Right atrium auricular region (tissue), 2 donors: ENCODE data around the gene CPXM2. TPM values are rescaled to one million over a fixed set of nuclear protein-coding genes. Genes with fewer than 3 reads are reported as not detected.

Source experiments
- DNase-seq: peaks from one replicate; pipeline ENCODE4 v3.0.0-alpha.2; 2019; ENCODE audit warnings: low spot score
- H3K27ac ChIP-seq, 2 donors: fragments of 200-600 bp; sonication (generic); 1 replicate in 1 of 2; 2 replicates in 1 of 2; pipeline ENCODE4 v1.5.1; 2016 to 2019
- H3K27me3 ChIP-seq, 2 donors: fragments of 200-600 bp; sonication (generic); one replicate each; pipeline versions ENCODE4 v1.5.1 to v1.6.0; 2017 to 2019
- H3K36me3 ChIP-seq: fragments of 200-600 bp; sonication (generic); one replicate; pipeline ENCODE4 v1.5.1; 2016
- H3K4me1 ChIP-seq, 2 donors: fragments of 200-600 bp; sonication (generic); one replicate each; pipeline versions ENCODE4 v1.5.1 to v1.6.0; 2017 to 2019
- H3K4me3 ChIP-seq, 2 donors: fragments of 200-600 bp; sonication (generic); 1 replicate in 1 of 2; 2 replicates in 1 of 2; pipeline ENCODE4 v1.5.1; 2017 to 2019; ENCODE audit warnings: mild to moderate bottlenecking in 1 of 2, moderate library complexity in 1 of 2
- H3K9me3 ChIP-seq, 2 donors: fragments of 200-600 bp; sonication (generic); one replicate each; pipeline ENCODE4 v1.5.1; 2019
- CTCF ChIP-seq, 2 donors: fragments of 200-600 bp; sonication (generic); IDR thresholded peaks; one replicate each; pipeline ENCODE4 v1.5.1; 2019; ENCODE audit warnings: antibody characterized with exemption in 2 of 2
- total RNA-seq, 2 donors: library from RNA; depleted of rRNA; stranded (reverse); fragments of >200 nt; gene quantifications; one replicate each; pipeline ENCODE4 v1.1.0, GENCODE V29; 2016

The CPXM2 gene
- total RNA-seq, 2 donors from 2014 or later, result 8.3 to 8.5 TPM

- H3K9me3 ChIP-seq, result no peaks in the 10 kb centered on the region
- H3K27ac ChIP-seq, result no peak overlapping the region
- no peaks in the 10 kb centered on the region for H3K27me3 ChIP-seq
- no peak for TF ChIP-seq CTCF (IDR thresholded peaks at IDR 0.05)
- no peaks in the 10 kb centered on the region for H3K36me3 ChIP-seq
- no peaks in the 10 kb centered on the region for H3K4me1 ChIP-seq
- peak; percentile 49 for DNase-seq
- H3K4me3 ChIP-seq, result no peak overlapping the region
Measured at GRCh38 chr10:123795846-123796590, 95.6 kb downstream of the CPXM2 start.

GRCh38 chr10:123795196-123795780, 96.3 kb downstream of the CPXM2 start:
- no peaks in the 10 kb centered on the region for H3K36me3 ChIP-seq
- H3K27me3 ChIP-seq, result no peaks in the 10 kb centered on the region
- no peaks in the 10 kb centered on the region for H3K4me1 ChIP-seq
- no peak for DNase-seq
- H3K9me3 ChIP-seq, result no peaks in the 10 kb centered on the region
- no peak overlapping the region for H3K4me3 ChIP-seq
- no peak for TF ChIP-seq CTCF (IDR thresholded peaks at IDR 0.05)
- H3K27ac ChIP-seq, result no peak overlapping the region

GRCh38 chr10:123792248-123792978, 99.2 kb downstream of the CPXM2 start:
- Histone ChIP-seq H3K27ac (no peak overlapping the region), H3K36me3 (no peaks in the 10 kb centered on the region), H3K4me1 (no peaks in the 10 kb centered on the region), H3K4me3 (no peak overlapping the region), H3K9me3 (no peaks in the 10 kb centered on the region), H3K27me3 (no peaks in the 10 kb centered on the region)
- TF ChIP-seq CTCF (IDR thresholded peaks at IDR 0.05), result no peak
- no peak for DNase-seq

GRCh38 chr10:123790132-123790885, 101.3 kb downstream of the CPXM2 start:
- H3K4me1 ChIP-seq, result no peaks in the 10 kb centered on the region
- no peak overlapping the region for H3K4me3 ChIP-seq
- no peaks in the 10 kb centered on the region for H3K36me3 ChIP-seq
- no peaks in the 10 kb centered on the region for H3K9me3 ChIP-seq
- H3K27ac ChIP-seq, result no peak overlapping the region
- no peak for DNase-seq
- no peaks in the 10 kb centered on the region for H3K27me3 ChIP-seq
- no peak for TF ChIP-seq CTCF (IDR thresholded peaks at IDR 0.05)

GRCh38 chr10:123788981-123789380, 102.6 kb downstream of the CPXM2 start:
- no peak for DNase-seq
- Histone ChIP-seq H3K36me3 (no peaks in the 10 kb centered on the region), H3K4me1 (no peaks in the 10 kb centered on the region), H3K27ac (no peak overlapping the region), H3K27me3 (no peaks in the 10 kb centered on the region), H3K4me3 (no peak overlapping the region), H3K9me3 (no peaks in the 10 kb centered on the region)
- TF ChIP-seq CTCF (IDR thresholded peaks at IDR 0.05), result no peak
